SK-N-SH (cell line): ENCODE measurements around the gene PSMD1. TPM values are rescaled to one million over a fixed set of nuclear protein-coding genes. Genes with fewer than 3 reads are reported as not detected.

Experiments used
- CTCF ChIA-PET: fragments of 300-600, 350-600 bp; formaldehyde crosslinking; extraction: SDS; loops from one replicate; lab custom pipeline; 2021; lab: Yijun Ruan, JAX
- POLR2A ChIA-PET: fragments of 350-600 bp; sonication (Branson Sonifier 250); formaldehyde crosslinking; extraction: SDS; loops from one replicate; lab custom pipeline; 2020; ENCODE audit warnings: antibody characterized with exemption, inconsistent platforms; lab: Yijun Ruan, JAX
- DNase-seq: peaks from one replicate; pipeline ENCODE4 v3.0.0; 2012
- H2AFZ ChIP-seq: fragments of 200-600 bp; sonication (generic); 2 replicates; pipeline ENCODE4 v1.8.1; 2016; ENCODE audit warnings: antibody characterized with exemption, mild to moderate bottlenecking, low read depth
- H3F3A ChIP-seq: fragments of 200-600 bp; sonication (generic); replicated peaks from 2 replicates; pipeline ENCODE3; 2016; ENCODE audit warnings: antibody characterized with exemption, mild to moderate bottlenecking; ENCODE audit not compliant: insufficient read depth
- H3K27ac ChIP-seq, 2 experiments: fragments of 200-500 bp in 1 of 2; fragments of 200-600 bp in 1 of 2; sonication (Bioruptor generic) in 1 of 2; sonication (generic), shearing (Covaris generic) in 1 of 2; 2 replicates each; pipeline versions ENCODE4 v1.5.1 to v1.6.1; 2014 to 2016; ENCODE audit warnings: low read depth in 2 of 2, inconsistent platforms in 1 of 2, low read length in 1 of 2, mild to moderate bottlenecking in 1 of 2, mixed read lengths in 1 of 2
- H3K27me3 ChIP-seq: fragments of 200-600 bp; sonication (generic), shearing (Covaris generic); 2 replicates; pipeline ENCODE4 v1.6.1; 2016; ENCODE audit warnings: mixed run types; ENCODE audit not compliant: insufficient read depth
- H3K36me3 ChIP-seq, 2 experiments: fragments of 200-500 bp in 1 of 2; fragments of 200-600 bp in 1 of 2; sonication (Bioruptor generic) in 1 of 2; sonication (generic) in 1 of 2; replicated peaks in 1 of 2; 2 replicates each; pipeline versions ENCODE3 to v1.5.1; 2014 to 2016; ENCODE audit warnings: low read length in 1 of 2, mild to moderate bottlenecking in 1 of 2; ENCODE audit not compliant: insufficient read depth in 2 of 2, control insufficient read depth in 1 of 2
- H3K4me1 ChIP-seq, 2 experiments: fragments of 200-500 bp in 1 of 2; fragments of 200-600 bp in 1 of 2; sonication (Bioruptor generic) in 1 of 2; sonication (generic), shearing (Covaris generic) in 1 of 2; 2 replicates each; pipeline versions ENCODE4 v1.5.1 to v1.6.1; 2014 to 2016; ENCODE audit warnings: low read depth in 1 of 2, low read length in 1 of 2, mixed run types in 1 of 2; ENCODE audit not compliant: insufficient read depth in 2 of 2, control insufficient read depth in 1 of 2
- H3K4me2 ChIP-seq: fragments of 200-600 bp; sonication (generic), shearing (Covaris generic); 2 replicates; pipeline ENCODE4 v1.6.1; 2017; ENCODE audit warnings: mixed run types
- H3K4me3 ChIP-seq, 2 experiments: fragments of 200-500 bp in 1 of 2; fragments of 200-600 bp in 1 of 2; sonication (Bioruptor generic) in 1 of 2; sonication (generic), shearing (Covaris generic) in 1 of 2; 2 replicates each; pipeline versions ENCODE4 v1.5.1 to v1.8.1; 2014 to 2016; ENCODE audit warnings: low read depth in 2 of 2, inconsistent platforms in 1 of 2, low read length in 1 of 2, mild to moderate bottlenecking in 1 of 2, mixed read lengths in 1 of 2, moderate library complexity in 1 of 2
- H3K79me2 ChIP-seq: fragments of 200-600 bp; sonication (generic); 2 replicates; pipeline ENCODE4 v1.8.1; 2017; ENCODE audit warnings: mild to moderate bottlenecking; ENCODE audit not compliant: insufficient read depth
- H3K9ac ChIP-seq: fragments of 200-600 bp; sonication (generic); 2 replicates; pipeline ENCODE4 v1.6.1; 2017; ENCODE audit warnings: mixed run types
- H3K9me2 ChIP-seq: fragments of 200-600 bp; sonication (generic); 2 replicates; pipeline ENCODE4 v1.6.1; 2017; ENCODE audit warnings: mixed run types
- H3K9me3 ChIP-seq: fragments of 200-600 bp; sonication (generic); 2 replicates; pipeline ENCODE4 v1.6.1; 2017; ENCODE audit warnings: mixed run types, mild to moderate bottlenecking, moderate library complexity
- H4K20me1 ChIP-seq: fragments of 200-600 bp; sonication (generic); 2 replicates; pipeline ENCODE4 v1.6.1; 2017; ENCODE audit warnings: mild to moderate bottlenecking, mixed run types; ENCODE audit not compliant: insufficient read depth
- CHD2 ChIP-seq: fragments of 150-350 bp; IDR thresholded peaks from 2 replicates; pipeline ENCODE4 v1.6.1; 2018; ENCODE audit warnings: low read length; ENCODE audit not compliant: partially characterized antibody
- EP300 ChIP-seq, 2 experiments: IDR thresholded peaks; 2 replicates each; pipeline versions ENCODE4 v1.4.0 to v1.6.1; 2012; ENCODE audit warnings: borderline replicate concordance in 1 of 2, low read depth in 1 of 2, low read length in 1 of 2
- FOSL2 ChIP-seq: IDR thresholded peaks from 2 replicates; pipeline ENCODE4 v1.4.0; 2012; ENCODE audit warnings: low read depth, mild to moderate bottlenecking, moderate library complexity, borderline replicate concordance
- FOXJ3 ChIP-seq: sonication (generic); formaldehyde crosslinking; IDR thresholded peaks from 2 replicates; pipeline ENCODE4 v1.5.1; 2020; ENCODE audit warnings: mild to moderate bottlenecking, missing genetic modification reagents
- FOXM1 ChIP-seq: IDR thresholded peaks from 2 replicates; pipeline ENCODE4 v1.4.0; 2012; ENCODE audit warnings: low read depth, mild to moderate bottlenecking
- GABPA ChIP-seq: IDR thresholded peaks from 2 replicates; pipeline ENCODE4 v1.4.0; 2012; ENCODE audit warnings: low read depth, mild to moderate bottlenecking
- JUND ChIP-seq: IDR thresholded peaks from 2 replicates; pipeline ENCODE4 v1.4.0; 2012
- MEF2A ChIP-seq: IDR thresholded peaks from 2 replicates; pipeline ENCODE4 v1.4.0; 2012; ENCODE audit warnings: low read depth, borderline replicate concordance
- MXI1 ChIP-seq: IDR thresholded peaks from 2 replicates; pipeline ENCODE4 v1.6.1; 2012; ENCODE audit warnings: mild to moderate bottlenecking, low read depth, low read length, improper control_type of control experiment
- RAD21 ChIP-seq: IDR thresholded peaks from 2 replicates; pipeline ENCODE4 v1.6.1; 2012; ENCODE audit warnings: mild to moderate bottlenecking, low read length
- RFX5 ChIP-seq: IDR thresholded peaks from 2 replicates; pipeline ENCODE4 v1.6.1; 2012; ENCODE audit warnings: mild to moderate bottlenecking, improper control_type of control experiment, low read length
- SIN3A ChIP-seq: IDR thresholded peaks from 2 replicates; pipeline ENCODE4 v1.6.1; 2012; ENCODE audit warnings: low read depth, mild to moderate bottlenecking, low read length, moderate library complexity, borderline replicate concordance
- SMC3 ChIP-seq: IDR thresholded peaks from 2 replicates; pipeline ENCODE4 v1.6.1; 2012; ENCODE audit warnings: low read depth, low read length, improper control_type of control experiment
- TCF12 ChIP-seq: IDR thresholded peaks from 2 replicates; pipeline ENCODE4 v1.4.0; 2012
- TEAD4 ChIP-seq: IDR thresholded peaks from 2 replicates; pipeline ENCODE4 v1.4.0; 2012; ENCODE audit warnings: mild to moderate bottlenecking, borderline replicate concordance; ENCODE audit not compliant: insufficient read depth
- WGBS: methylation state at CpG from one replicate; pipeline ENCODE4 v1.1.6; 2017; ENCODE audit warnings: low lambda C conversion rate; 5-methylcytosine and 5-hydroxymethylcytosine counted together
- polyA plus RNA-seq, 3 experiments: library from polyadenylated mRNA; depleted of rRNA; stranded (reverse); fragments of >200 nt; gene quantifications; 2 replicates each; pipeline ENCODE4 v1.2.3, GENCODE V29; 2012
- TF ChIP-seq, protein P1 (sequence below): IDR thresholded peaks from 2 replicates; pipeline ENCODE4; 2012
- TF ChIP-seq, protein P2 (sequence below): fragments of 150-350 bp; IDR thresholded peaks from 2 replicates; pipeline ENCODE4 v1.6.1; 2017; ENCODE audit warnings: antibody characterized with exemption, low read length, low read depth, borderline replicate concordance
- TF ChIP-seq, protein P3 (sequence below): IDR thresholded peaks from 2 replicates; pipeline ENCODE4 v1.4.0; 2012; ENCODE audit warnings: low read depth
- TF ChIP-seq, protein P4 (sequence below): IDR thresholded peaks from 2 replicates; pipeline ENCODE4 v1.4.0; 2012; ENCODE audit warnings: low read depth, borderline replicate concordance

PSMD1 gene
- polyA plus RNA-seq, 1 of the 3 experiments (the other 2 are of a cell fraction) = 92.3 TPM

DNA sequence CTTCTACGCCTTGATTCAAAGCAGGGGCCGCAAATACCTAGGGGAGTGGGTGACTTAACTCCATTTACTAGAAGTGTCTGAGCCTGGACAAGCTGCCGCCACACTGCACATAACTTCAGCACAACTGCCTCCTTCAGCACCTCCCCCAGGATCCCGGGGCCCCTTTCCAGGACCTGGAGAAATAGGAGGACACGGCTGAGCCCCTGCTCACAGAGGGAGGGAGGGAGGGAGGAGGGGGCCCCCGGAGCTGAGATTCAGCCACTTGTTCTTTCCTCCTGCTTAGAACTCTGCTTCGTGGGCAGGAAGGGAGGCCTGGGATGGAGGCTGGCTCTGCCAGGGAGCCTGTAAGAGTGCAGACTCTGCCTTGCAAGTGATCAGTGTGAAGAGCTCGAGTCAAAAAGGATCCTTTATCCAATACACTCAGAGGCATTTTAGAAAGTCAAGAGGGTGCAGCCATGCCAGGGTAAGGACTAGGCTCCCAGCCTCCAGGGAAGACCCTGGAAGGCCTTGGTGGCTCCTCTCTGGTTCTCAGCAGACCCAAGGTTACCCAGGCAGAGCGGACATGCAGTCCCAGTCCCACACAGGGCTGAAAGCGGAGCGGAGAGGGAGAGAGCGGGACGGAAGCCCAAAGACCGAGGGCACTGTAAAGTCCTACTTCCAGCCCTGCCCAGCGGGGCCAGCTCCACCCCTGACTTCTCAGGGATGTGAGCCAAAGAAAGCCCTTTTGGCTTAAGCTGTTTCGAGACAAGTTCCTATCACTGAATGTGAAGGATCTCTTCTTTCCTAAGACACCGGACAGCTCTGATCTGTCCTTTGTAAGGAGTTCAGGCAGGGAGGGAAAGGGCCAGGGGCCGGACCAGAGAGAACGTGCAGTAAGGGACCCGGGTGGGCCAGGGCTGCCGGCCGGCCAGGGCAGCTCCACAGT lies 133.2 kb downstream of the PSMD1 start:
- CTCF ChIA-PET = interaction anchor here (0.8 to 9.8 kb wide), 11 partner anchors 8 to 262 kb away, joined by 3 to 162 read pairs (median 4); partner anchors contain the start of genes ARMC9 and HTR2B
- H3K4me2 ChIP-seq = no peak overlapping the region
- H3K36me3 ChIP-seq = no peaks in the 10 kb centered on the region

DNA sequence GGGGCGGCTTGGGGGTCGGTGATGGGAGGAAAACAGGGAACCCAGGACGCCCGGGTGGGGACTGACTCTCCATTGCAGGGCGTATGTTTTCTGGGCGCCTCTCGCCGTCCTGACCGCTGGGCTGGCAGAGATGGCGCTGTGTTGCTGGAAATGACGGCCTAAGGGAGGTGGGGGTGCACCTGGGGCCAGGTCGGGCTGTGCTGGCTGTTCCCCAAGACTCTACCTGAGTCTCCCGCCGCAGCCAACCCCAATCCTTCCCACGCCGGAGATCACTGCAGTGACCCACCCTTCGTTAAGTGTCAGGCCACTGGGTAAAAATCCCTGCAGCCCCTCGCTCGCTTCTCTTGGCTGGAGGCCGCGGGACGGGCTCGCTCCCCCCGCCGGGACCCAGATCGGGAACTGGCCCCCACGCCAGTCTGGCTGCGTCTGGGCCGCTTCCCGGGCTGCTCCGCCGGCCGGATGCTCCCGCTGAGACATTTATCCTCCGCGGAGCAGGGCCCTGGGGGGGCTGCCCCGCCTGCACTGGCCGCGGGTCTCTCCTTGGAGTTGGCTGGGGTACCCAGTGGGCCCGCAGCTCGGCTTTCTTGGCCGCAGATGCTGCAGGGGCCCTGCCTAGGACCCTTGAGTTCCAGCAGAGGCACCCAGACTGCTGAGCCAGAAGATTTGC lies 134.0 kb downstream of the PSMD1 start:
- peaks cover 7 to 16% of the 10 kb centered on the region in 2 experiments; a peak in 1 of 4 replicates for H3K4me1 ChIP-seq
- no peak for DNase-seq
- H3K9me3 ChIP-seq = no peaks in the 10 kb centered on the region
- no peak overlapping the region for H3K27ac ChIP-seq
- H3K79me2 ChIP-seq = no peaks in the 10 kb centered on the region
- H3K4me2 ChIP-seq = no peak overlapping the region
- no peak overlapping the region for H3K9ac ChIP-seq
- no peaks in the 10 kb centered on the region for H4K20me1 ChIP-seq
- 94% methylated on average over 23 of the region's 42 CpGs for WGBS
- no peaks in the 10 kb centered on the region for H3F3A ChIP-seq
- no peaks in the 10 kb centered on the region for H3K9me2 ChIP-seq
- H2AFZ ChIP-seq = no peak overlapping the region
- no peak overlapping the region for H3K4me3 ChIP-seq
- no peaks in the 10 kb centered on the region for H3K36me3 ChIP-seq
- ChIA-PET POLR2A (no interaction called here), CTCF (interaction anchor here (0.6 to 9.8 kb wide), 8 partner anchors 23 to 261 kb away, joined by 3 to 162 read pairs (median 4); no protein-coding TSS in a partner anchor)
- no peaks in the 10 kb centered on the region for H3K27me3 ChIP-seq
- TF ChIP-seq EP300 (IDR thresholded peaks at IDR 0.05; ENCODE audit: borderline replicate concordance in 1 of 2, low read depth in 1 of 2, low read length in 1 of 2) (no peak), TEAD4 (no peak), FOXJ3 (no peak), TCF12 (no peak), MXI1 (no peak), RFX5 (no peak), CHD2 (no peak), SIN3A (no peak), RAD21 (no peak), MEF2A (no peak), JUND (no peak)
- TF ChIP-seq, protein P1, sequence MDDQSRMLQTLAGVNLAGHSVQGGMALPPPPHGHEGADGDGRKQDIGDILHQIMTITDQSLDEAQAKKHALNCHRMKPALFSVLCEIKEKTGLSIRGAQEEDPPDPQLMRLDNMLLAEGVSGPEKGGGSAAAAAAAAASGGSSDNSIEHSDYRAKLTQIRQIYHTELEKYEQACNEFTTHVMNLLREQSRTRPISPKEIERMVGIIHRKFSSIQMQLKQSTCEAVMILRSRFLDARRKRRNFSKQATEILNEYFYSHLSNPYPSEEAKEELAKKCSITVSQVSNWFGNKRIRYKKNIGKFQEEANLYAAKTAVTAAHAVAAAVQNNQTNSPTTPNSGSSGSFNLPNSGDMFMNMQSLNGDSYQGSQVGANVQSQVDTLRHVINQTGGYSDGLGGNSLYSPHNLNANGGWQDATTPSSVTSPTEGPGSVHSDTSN = no peak
- TF ChIP-seq, protein P2, sequence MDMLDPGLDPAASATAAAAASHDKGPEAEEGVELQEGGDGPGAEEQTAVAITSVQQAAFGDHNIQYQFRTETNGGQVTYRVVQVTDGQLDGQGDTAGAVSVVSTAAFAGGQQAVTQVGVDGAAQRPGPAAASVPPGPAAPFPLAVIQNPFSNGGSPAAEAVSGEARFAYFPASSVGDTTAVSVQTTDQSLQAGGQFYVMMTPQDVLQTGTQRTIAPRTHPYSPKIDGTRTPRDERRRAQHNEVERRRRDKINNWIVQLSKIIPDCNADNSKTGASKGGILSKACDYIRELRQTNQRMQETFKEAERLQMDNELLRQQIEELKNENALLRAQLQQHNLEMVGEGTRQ = no peak

More for the DNA sequence above, 133.2 kb downstream of the PSMD1 start:
- Histone ChIP-seq H3K4me1 (peaks cover 7 to 21% of the 10 kb centered on the region in 2 experiments; a peak in 1 of 4 replicates), H3K9me3 (no peaks in the 10 kb centered on the region), H3F3A (no peaks in the 10 kb centered on the region), H3K27me3 (no peaks in the 10 kb centered on the region), H3K9me2 (no peaks in the 10 kb centered on the region), H3K27ac (no peak overlapping the region), H2AFZ (no peak overlapping the region), H4K20me1 (no peaks in the 10 kb centered on the region), H3K79me2 (no peaks in the 10 kb centered on the region), H3K9ac (no peak overlapping the region), H3K4me3 (no peak overlapping the region)
- POLR2A ChIA-PET = no interaction called here
- TF ChIP-seq TCF12 (no peak), FOSL2 (no peak), GABPA (no peak), FOXJ3 (no peak), FOXM1 (no peak), SMC3 (no peak), JUND (no peak), RFX5 (no peak)
- TF ChIP-seq, protein P1 = no peak
- TF ChIP-seq, protein P3, sequence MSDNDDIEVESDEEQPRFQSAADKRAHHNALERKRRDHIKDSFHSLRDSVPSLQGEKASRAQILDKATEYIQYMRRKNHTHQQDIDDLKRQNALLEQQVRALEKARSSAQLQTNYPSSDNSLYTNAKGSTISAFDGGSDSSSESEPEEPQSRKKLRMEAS = no peak
- TF ChIP-seq, protein P4, sequence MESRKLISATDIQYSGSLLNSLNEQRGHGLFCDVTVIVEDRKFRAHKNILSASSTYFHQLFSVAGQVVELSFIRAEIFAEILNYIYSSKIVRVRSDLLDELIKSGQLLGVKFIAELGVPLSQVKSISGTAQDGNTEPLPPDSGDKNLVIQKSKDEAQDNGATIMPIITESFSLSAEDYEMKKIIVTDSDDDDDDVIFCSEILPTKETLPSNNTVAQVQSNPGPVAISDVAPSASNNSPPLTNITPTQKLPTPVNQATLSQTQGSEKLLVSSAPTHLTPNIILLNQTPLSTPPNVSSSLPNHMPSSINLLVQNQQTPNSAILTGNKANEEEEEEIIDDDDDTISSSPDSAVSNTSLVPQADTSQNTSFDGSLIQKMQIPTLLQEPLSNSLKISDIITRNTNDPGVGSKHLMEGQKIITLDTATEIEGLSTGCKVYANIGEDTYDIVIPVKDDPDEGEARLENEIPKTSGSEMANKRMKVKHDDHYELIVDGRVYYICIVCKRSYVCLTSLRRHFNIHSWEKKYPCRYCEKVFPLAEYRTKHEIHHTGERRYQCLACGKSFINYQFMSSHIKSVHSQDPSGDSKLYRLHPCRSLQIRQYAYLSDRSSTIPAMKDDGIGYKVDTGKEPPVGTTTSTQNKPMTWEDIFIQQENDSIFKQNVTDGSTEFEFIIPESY = no peak
- WGBS = 89% methylated on average over 15 of the region's 22 CpGs
- no peak for DNase-seq
